NCI-H460 (cell line): ENCODE measurements around the gene DHX29. TPM values are rescaled to one million over a fixed set of nuclear protein-coding genes. Genes with fewer than 3 reads are reported as not detected.
"Not testable (repeated sequence)": the region's sequence is repeated elsewhere in the genome, so short reads cannot be mapped to it uniquely, and the experiment has no call there.

Experiments
- DNase-seq: peaks from one replicate; pipeline ENCODE4 v3.0.0-alpha.2; 2016; ENCODE audit warnings: low read depth; ENCODE audit errors: extremely low read depth
- total RNA-seq: library from RNA; depleted of rRNA; stranded (reverse); fragments of >200 nt; shearing (Covaris generic); gene quantifications from 2 replicates; pipeline ENCODE4 v1.2.3, GENCODE V29; 2014

DHX29 gene
- total RNA-seq, 1 experiment from 2014 or later = 35.8 TPM

DNA sequence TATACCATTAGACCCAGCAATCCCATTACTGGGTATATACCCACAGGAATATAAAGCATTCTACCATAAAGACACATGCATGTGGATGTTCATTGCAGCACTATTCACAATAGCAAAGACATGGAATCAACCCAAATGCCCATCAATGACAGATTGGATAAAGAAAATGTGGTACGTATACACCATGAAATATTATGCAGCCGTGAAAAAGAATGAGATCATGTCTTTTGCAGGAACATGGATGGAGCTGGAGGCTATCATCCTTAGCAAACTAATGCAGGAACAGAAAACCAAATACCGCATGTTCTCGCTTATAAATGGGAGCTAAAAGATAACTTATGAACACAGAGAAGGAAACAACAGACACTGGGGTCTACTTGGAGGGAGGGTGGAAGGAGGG is 10.7 kb upstream of the DHX29 start:
- not testable (repeated sequence) for DNase-seq

GRCh38 chr5:55316837-55317236 is 9.3 kb upstream of the DHX29 start:
- no peak for DNase-seq

GRCh38 chr5:55316289-55316688 is 8.8 kb upstream of the DHX29 start:
- no peak for DNase-seq

- no peak for DNase-seq
Observed at GRCh38 chr5:55313870-55314617, 6.5 kb upstream of the DHX29 start.

- DNase-seq = no peak
Observed at GRCh38 chr5:55308254-55308836, 851 bp upstream of the DHX29 start.

DNA sequence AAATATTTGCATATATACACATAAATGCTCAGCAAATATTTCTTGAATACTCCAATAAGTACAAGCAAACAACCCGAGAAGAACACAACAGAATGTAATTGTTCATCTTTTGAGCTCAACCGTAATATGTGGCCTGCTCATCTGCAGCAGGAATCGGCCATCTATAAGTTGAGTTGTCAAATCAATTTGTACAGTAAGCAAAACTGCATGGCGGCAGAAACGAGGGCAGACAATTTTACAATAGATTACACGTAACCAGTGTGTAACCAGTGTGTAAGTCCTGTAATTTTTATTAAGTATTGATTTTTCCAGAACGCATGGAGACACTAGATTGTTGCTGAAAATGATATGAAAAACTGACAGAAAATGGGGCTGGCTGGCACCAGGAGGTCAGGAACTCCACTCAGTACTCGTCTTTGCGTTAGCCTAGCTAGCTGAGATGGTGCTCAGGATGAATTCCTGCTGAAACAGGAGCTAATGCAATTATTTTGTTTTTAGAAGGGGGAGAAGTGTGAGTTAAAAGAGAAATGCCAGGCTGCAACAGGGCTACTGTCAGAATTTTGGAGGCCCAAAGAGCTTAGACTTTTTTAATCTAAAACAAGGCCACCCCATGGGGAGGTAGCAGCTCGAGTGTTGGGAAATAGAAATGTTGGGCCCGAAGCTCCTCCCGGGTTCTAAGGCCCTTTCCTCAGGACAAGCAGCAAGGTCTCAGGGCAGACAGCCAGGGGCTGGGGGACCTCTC is 682 bp downstream of the DHX29 start:
- DNase-seq = no peak

- DNase-seq = no peak
Observed at GRCh38 chr5:55305345-55305744, 2.1 kb downstream of the DHX29 start.

DNA sequence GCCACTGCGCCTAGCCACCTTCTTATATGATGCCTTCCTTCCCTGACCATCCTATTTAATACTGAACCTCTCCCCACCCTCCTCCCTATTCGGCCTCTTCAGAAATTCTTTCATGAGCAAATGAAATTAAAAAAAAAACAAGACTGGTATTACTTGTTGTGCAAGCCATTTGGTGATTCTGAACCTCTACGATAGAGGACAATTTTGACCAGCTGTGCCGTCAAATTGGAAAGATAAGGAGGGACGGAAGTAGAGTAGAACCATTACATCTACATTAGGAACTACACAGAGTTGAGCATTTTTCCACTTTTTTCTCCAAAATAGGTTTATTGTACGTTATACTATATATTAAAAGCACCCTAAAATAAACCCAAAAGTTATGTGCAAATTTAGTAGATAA is 2.9 kb downstream of the DHX29 start:
- DNase-seq = no peak

- DNase-seq = no peak
Observed at GRCh38 chr5:55303238-55303690, 4.2 kb downstream of the DHX29 start.

GRCh38 chr5:55300890-55301289 is 6.6 kb downstream of the DHX29 start:
- DNase-seq = no peak

DNA sequence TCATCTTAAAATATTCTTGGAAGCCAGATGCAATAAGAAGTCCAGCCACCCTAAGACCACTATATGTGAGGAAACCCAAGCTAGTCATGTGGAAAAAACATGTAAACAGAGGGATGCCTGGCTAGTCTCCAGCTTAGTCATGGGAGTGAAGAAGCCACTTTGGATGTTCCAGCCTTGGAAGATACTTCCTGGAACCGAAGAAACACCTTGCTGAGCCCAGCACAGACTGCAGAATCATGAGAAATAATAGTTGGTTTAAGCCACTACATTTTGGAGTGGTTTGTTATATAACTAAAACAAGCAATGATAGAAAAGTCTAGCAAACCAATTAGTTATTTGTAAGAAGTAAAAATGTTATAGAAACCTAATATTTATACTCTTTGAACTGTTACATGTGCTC is 12.6 kb downstream of the DHX29 start:
- no peak for DNase-seq

GRCh38 chr5:55290991-55291390 is 16.5 kb downstream of the DHX29 start:
- no peak for DNase-seq

DNA sequence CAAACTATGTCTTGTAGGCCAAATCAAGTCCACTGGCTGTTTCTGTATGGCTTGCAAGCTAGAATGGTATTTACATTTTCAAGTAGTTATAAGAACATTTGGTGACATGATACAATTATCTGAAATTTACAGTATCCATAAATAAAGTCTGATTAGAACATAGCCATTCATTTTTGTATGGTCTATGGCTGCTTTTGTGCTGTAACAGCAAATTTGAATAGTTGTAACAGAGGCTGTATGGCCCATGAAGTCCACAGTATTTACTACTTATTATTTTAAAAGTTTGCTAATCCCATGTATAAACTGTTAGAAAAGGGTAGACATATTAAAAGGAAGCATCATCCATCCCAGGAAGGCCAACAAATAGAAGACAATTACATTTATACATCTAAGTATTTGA is 17.7 kb downstream of the DHX29 start:
- no peak for DNase-seq

DNA sequence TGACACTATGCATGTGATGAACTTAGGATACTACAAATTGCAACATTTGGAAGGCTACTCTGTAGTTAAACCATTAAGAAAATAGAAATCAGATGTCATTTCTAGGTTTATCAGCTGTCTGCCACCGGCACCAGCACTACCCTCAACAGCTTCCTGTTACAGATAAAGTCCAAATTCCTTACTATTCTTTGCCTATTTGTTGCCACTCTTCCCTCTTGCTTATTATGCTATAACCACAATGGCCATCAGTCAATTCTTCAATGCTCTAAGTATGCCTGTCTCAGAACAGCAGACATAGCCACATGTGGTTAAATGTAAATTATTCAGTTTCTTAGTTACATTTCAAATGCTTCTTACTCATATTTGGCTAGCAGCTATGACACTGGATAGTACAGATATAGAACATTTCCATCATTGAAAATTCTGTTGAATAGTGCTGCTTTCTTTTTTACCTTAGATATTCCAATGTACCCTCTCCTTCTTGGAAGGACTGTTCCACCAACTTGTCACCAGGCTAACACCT is 21.0 kb downstream of the DHX29 start:
- no peak for DNase-seq

DNA sequence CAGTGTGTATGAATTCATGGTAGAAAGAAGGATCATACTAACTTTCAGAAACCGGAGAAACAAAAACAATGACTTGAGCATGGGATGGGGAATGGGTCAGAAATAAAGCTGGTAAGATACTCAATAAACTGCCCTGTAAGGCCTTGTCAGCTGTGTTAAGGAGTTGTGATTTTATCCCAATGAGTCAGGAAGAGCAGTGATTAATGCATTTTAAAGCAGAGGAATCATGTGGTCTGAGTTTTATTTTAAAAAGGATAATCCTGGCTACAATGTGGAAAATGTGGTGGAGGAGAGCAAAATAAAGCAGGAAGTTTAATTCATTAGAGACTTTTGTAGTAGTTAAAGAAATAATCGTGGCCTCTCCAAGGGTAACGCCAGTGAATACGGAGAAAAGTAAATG is 28.7 kb downstream of the DHX29 start:
- DNase-seq = no peak

DNA sequence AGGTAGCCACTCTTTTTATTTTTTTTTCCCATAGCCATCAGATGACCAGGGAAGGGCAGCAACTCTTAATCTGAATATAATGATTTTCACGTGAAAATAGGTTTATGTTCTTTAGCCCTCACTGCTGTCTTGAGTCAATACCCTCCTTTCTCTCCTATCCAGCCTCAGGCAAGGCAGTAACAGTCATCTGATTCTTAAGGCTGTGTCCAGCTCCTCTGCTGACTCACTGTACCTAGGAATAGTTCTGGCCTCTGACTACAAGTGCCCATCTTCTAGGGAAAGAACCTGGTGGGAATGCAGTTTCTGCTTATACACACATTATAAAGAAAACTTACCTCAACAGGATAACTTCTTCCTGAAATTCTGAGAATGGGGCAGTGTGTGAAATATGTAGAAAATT is 30.7 kb downstream of the DHX29 start:
- no peak for DNase-seq

- DNase-seq = no peak
Observed at GRCh38 chr5:55258339-55258738, 49.2 kb downstream of the DHX29 start.

- no peak for DNase-seq
Observed at GRCh38 chr5:55254802-55255201, 52.7 kb downstream of the DHX29 start.

- no peak for DNase-seq
Observed at GRCh38 chr5:55250064-55250463, 57.4 kb downstream of the DHX29 start.

GRCh38 chr5:55241746-55242145 is 65.7 kb downstream of the DHX29 start:
- DNase-seq = no peak

DNA sequence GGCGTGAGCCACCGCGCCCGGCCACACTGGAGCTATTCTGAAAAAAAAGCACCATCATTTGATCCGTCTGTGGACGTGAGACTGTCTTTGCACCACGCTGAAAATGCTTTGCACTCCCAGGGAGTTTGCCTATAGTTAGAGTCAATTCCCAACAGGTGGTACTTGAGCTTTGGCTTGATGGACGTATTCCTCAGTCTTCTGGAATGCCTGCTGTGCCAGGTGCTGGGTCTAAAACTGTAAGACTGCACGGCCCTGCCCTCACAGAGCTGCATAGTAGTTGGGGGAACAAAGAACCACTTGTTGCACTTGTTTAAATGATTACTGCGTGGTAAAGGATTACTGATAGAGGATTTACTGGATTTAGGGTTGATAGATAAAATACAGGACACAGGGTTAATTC is 70.7 kb downstream of the DHX29 start:
- DNase-seq = no peak
